HG03045 (cell line): ENCODE measurements around the gene SEPHS2.
"Not testable (repeated sequence)": the region's sequence is repeated elsewhere in the genome, so short reads cannot be mapped to it uniquely, and the experiment has no call there.

Source experiments
- ATAC-seq: cut with Tn5 transposase; IDR thresholded peaks from one replicate; pipeline ENCODE4 v1.9.1; 2021; ENCODE audit warnings: mild to moderate bottlenecking, moderate library complexity; ENCODE audit not compliant: unreplicated experiment

Gene SEPHS2

GRCh38 chr16:30445408-30446202 lies at the start of gene SEPHS2:
TSS of gene SEPHS2 (minus strand) at chr16:30445874. CDS start at chr16:30445727, 147 bp downstream.
- ATAC-seq: peak; percentile 82

- no peak for ATAC-seq
Measured at GRCh38 chr16:30494709-30495108, 49.0 kb upstream of the SEPHS2 start.

DNA sequence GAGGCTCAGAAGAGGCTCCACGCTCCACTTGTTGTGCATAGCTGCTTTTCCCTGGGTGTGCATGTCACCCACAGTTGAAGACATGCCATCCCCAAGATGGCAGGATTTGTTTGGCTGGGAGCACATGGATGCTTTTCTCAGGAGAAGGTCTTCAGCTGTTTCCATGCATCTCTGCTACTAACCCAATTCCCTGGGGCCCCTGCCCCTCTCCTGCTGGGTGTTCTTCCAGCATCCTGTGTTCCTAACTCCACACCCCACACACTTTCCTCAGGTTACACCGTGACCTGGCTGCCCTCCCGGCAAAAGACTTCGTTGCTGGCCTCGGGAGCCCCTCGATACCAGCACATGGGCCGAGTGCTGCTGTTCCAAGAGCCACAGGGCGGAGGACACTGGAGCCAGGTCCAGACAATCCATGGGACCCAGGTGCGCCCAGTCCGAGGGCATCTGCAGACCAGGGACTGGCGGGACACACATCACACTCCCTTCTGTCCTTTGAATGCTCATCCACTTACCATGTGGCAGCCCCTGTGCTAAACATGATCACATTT lies 48.3 kb upstream of the SEPHS2 start:
- no peak for ATAC-seq

DNA sequence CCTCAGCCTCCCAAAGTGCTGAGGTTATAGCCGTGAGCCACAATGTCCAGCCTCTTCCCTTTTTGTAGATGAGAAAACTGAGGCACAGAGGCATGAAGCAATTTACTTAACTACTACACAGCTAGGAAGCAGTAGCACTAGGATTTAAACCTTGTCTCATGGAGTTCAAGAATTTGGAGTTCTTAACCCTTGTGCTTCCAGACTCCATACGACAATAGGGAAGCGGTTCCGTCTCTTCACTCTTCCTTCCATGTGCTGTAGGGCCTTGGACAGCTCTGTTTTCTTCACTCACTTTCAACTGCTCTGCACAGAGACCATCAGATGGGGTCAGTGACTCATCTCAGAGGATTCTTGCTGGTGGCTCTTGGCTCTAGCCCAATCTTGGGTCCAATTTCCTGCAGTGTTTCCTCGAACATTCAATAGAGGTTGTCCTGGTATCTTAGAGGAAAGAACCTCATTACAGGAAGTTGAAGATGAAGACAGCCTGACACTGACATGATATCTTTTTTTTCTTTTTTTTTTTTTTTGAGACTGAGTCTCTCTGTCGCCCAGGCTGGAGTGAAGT lies 46.2 kb upstream of the SEPHS2 start:
- ATAC-seq: no peak

- no peak for ATAC-seq
Measured at GRCh38 chr16:30491229-30491628, 45.6 kb upstream of the SEPHS2 start.

GRCh38 chr16:30490210-30490609 lies 44.5 kb upstream of the SEPHS2 start:
- no peak for ATAC-seq

- ATAC-seq: no peak
Measured at GRCh38 chr16:30488764-30489605, 43.3 kb upstream of the SEPHS2 start.

DNA sequence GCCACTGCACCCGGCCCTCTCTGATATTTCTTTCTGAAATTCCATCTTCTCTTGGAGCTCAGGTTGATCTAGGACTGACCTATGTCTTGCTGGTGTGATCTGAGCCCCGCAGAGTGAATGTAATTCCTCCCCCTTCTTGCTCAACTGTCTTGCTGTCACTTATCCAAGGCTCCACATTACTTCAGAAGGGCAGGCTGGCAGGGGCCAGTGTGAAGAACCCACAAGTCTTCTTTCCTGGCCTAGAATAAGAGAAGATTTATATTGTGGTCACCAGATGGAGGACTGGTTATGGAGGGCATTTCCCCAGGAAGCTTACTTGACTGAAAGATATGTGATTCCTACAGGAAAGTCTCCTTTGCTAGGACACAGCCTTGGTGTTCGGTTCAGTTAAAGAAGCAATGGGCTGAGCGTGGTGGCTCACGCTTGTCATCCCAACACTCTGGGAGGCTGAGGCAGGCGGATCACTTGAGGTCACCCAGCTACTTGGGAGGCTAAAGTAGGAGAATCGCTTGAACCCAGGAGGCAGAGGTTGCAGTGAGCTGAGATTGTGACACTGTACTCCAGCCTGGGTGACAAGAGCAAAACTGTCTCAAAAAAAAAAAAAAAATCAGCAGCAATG lies 40.3 kb upstream of the SEPHS2 start:
- no peak for ATAC-seq

DNA sequence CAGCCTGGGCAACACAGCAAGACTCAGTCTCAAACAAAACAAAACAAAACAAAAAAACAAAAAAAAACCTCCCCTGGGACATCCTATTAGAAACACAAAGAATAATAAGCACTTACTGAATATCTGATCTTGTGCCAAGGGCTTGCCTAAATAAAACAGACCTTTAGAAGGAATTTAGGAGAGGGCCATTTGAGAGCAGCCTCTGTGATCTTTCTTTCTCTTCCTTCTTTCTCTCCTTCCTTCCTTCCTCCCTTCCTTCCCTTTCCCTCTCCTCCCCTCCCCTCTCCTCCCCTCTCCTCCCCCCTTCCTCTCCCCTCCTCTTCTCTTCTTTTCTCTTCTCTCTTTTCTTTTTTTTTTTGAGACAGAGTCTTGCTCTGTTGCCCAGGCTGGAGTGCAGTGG lies 39.2 kb upstream of the SEPHS2 start:
- no peak for ATAC-seq

DNA sequence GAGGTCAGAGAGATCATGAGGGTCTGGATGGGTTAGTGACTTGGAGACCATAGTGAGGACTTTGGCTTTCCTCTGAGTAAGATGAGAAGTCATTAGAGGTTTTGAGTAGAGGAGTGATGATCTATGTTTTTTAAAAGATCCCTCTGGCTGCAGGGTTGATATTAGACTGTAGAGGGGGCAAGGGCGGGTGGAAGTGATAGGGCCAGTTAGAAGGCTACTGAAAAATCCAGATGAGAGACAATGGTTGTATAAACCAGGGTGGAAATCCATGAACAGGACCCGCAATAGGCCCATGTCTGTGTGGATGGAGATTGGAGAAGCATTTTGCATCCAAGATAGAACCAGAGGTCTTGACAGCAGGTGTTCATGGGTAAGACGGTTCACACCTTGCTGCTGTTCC lies 36.7 kb upstream of the SEPHS2 start:
- ATAC-seq: no peak

DNA sequence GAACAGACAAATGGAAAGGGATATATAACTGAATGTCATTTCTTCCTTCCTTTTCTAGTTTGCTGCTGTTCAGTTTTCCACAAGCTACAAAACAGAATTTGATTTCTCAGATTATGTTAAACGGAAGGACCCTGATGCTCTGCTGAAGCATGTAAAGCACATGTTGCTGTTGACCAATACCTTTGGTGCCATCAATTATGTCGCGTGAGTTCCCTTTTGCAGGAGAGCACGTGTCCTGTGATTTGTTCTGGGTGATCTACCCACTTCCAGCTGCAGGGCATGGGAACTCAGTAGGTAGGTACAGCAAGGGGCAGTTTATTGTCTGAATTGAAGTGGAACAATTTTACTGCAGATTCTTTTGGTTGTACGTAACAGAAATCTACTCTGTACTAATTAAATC lies 35.7 kb upstream of the SEPHS2 start:
- no peak for ATAC-seq

- ATAC-seq: no peak
Measured at GRCh38 chr16:30478766-30479478, 33.2 kb upstream of the SEPHS2 start.

DNA sequence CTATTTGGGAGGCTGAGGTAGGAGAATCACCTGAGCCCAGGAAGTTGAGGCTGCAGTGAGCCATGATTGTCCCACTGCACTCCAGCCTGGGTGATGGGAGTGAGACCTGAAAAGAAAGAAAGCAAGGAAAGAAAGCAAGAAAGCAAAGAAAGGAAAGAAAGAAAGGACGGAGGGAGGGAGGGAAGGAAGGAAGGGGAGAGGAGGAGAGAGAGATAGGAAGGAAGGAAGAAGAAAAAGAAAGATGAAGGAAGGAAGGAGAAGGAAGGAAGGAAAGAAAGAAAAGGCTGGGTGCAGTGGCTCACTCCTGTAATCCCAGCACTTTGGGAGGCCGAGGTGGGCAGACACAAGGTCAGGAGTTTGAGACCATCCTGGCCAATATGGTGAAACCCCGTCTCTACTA lies 32.1 kb upstream of the SEPHS2 start:
- ATAC-seq: not testable (repeated sequence)

DNA sequence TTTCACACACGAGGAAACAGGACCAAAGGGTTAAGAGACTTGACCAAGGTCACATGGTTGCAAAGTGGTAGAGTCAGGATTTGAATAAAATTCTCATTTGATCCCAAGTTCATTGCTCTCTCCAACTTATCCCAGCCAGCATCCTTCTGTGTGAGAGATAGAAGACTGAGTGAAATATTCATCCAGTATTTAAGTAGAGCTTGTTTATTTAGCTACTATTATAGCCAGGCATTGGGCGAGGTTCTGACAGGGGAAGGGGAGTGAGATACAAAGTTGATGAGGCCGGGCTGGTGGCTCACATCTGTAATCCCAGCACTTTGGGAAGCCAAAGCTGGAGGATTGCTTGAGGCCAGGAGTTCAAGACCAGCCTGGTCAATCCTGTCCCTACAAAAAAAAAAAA lies 31.3 kb upstream of the SEPHS2 start:
- no peak for ATAC-seq

DNA sequence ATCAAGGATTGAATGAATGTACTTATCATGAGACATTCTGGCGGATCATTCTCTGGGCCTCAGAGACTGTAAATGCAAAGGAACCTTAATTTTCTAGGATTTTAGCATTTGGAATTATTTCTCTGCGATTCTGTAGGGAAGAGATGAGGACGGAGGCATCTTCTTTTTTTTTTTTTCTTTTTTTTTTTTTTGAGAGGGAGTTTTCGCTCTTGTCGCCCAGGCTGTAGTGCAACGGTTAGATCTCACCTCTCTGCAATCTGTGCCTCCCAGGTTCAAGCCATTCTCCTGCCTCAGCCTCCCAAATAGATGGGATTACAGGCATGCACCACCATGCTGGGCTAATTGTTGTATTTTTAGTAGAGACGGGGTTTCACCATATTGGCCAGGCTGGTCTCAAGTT lies 29.0 kb upstream of the SEPHS2 start:
- ATAC-seq: no peak

DNA sequence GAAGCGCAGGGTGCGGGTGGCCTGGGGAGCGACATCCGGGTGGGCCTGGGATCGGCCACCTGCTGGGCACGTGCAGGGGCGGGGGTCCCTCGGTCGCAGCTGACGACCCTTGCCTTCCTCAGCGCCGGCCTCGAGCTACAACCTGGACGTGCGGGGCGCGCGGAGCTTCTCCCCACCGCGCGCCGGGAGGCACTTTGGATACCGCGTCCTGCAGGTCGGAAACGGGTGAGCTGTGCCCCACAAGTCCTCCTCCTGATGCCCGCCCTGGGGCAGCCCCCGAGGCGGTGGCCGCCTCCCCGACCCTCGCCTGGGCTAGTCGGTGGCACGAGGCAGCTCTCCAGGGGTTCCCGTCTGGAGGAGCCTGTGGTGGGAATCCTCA lies 28.4 kb upstream of the SEPHS2 start:
- ATAC-seq: no peak

- ATAC-seq: no peak
Measured at GRCh38 chr16:30473231-30474073, 27.8 kb upstream of the SEPHS2 start.

GRCh38 chr16:30472328-30472942 lies 26.8 kb upstream of the SEPHS2 start, which contains the start of gene ITGAL:
TSS of gene ITGAL (plus strand) at chr16:30472742. CDS start at chr16:30472838, 96 bp downstream.
- ATAC-seq: peak; percentile 36

GRCh38 chr16:30470632-30470995 lies 24.9 kb upstream of the SEPHS2 start:
- peak; percentile 5 for ATAC-seq
